Cardiac muscle cell (in vitro differentiated cells and primary cell): ENCODE measurements around the gene FLNB. TPM values are rescaled to one million over a fixed set of nuclear protein-coding genes. Genes with fewer than 3 reads are reported as not detected.

ENCODE experiments used
- DNase-seq, 2 donors: peaks; one replicate each; pipeline versions ENCODE4 v3.0.0 to v3.0.0-alpha.2; 2010 to 2017; ENCODE audit warnings: low read depth in 1 of 2, low spot score in 1 of 2
- H3K27ac ChIP-seq: fragments of 200-600 bp; sonication (generic); 2 replicates; pipeline ENCODE4 v1.5.1; 2016
- H3K27me3 ChIP-seq: fragments of 200-600 bp; sonication (generic); 2 replicates; pipeline ENCODE4 v1.6.0; 2016; ENCODE audit warnings: control low read depth
- H3K36me3 ChIP-seq: fragments of 200-600 bp; sonication (generic); 2 replicates; pipeline ENCODE4 v1.5.1; 2016; ENCODE audit warnings: control low read depth
- H3K4me1 ChIP-seq: fragments of 200-600 bp; sonication (generic); 2 replicates; pipeline ENCODE4 v1.8.1; 2017; ENCODE audit warnings: low read depth, mild to moderate bottlenecking, mixed run types
- H3K4me3 ChIP-seq: fragments of 200-600 bp; sonication (generic); 2 replicates; pipeline ENCODE4 v1.5.1; 2016; ENCODE audit warnings: mild to moderate bottlenecking
- H3K9me3 ChIP-seq: fragments of 200-600 bp; sonication (generic); 2 replicates; pipeline ENCODE4 v1.5.1; 2017; ENCODE audit warnings: low read depth, mild to moderate bottlenecking, control low read depth
- polyA plus RNA-seq: library from polyadenylated mRNA; unstranded; fragments of >200 nt; fragmentation: Nextera tagmentation; extraction: Ambion mirVana; gene quantifications from 2 replicates; pipeline ENCODE4 v1.2.1, GENCODE V29; 2016
- total RNA-seq: library from RNA; depleted of rRNA; stranded (reverse); fragments of >200 nt; gene quantifications from 2 replicates; pipeline ENCODE4 v1.2.3, GENCODE V29; 2016
- TF ChIP-seq, protein P1 (sequence below): IDR thresholded peaks from 2 replicates; pipeline ENCODE4 v1.5.1; 2012; ENCODE audit warnings: low read depth, mild to moderate bottlenecking, low read length

FLNB gene
- total and polyA plus RNA-seq, 2 experiments from 2014 or later, result 12.1 to 28.7 TPM

DNA sequence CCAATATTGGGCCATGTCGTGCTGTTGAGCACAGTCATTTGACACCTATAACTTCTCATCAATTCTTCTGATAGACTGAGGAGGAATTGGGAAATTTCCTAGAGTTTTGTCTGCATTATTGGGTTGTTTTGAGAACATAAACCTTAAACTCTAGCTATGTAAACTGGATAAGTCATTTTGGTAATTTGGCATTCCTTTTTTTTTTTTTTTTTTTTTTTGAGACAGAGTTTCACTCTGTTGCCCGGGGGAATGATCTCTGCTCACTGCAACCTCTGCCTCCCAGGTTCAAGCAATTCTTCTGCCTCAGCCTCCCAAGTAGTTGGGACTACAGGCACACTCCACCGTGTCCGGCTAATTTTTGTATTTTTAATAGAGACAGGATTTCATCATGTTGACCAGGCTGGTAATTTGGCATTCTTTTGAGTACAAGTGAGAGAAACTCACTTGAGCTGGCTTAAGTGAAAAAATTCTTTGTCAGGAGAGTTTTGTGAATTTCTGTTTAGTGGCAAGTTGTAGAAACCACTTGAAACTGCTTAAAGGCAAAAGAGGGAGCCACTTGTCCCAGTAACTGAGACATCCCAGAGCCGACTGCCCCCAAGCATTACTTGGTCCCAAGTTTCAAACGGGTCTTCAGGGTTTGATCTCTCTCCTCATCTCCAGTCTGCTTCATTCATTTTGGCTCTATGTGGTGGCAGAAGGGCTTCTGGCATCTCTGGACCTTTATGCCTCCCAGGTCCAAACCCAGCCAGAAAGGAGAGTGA, 34.9 kb downstream of the FLNB start:
- Histone ChIP-seq H3K4me3 (no peak overlapping the region), H3K27ac (no peak overlapping the region), H3K4me1 (peaks cover 5% of the 10 kb centered on the region), H3K27me3 (no peaks in the 10 kb centered on the region), H3K9me3 (no peaks in the 10 kb centered on the region), H3K36me3 (no peaks in the 10 kb centered on the region)
- no peak for DNase-seq
- TF ChIP-seq, protein P1, sequence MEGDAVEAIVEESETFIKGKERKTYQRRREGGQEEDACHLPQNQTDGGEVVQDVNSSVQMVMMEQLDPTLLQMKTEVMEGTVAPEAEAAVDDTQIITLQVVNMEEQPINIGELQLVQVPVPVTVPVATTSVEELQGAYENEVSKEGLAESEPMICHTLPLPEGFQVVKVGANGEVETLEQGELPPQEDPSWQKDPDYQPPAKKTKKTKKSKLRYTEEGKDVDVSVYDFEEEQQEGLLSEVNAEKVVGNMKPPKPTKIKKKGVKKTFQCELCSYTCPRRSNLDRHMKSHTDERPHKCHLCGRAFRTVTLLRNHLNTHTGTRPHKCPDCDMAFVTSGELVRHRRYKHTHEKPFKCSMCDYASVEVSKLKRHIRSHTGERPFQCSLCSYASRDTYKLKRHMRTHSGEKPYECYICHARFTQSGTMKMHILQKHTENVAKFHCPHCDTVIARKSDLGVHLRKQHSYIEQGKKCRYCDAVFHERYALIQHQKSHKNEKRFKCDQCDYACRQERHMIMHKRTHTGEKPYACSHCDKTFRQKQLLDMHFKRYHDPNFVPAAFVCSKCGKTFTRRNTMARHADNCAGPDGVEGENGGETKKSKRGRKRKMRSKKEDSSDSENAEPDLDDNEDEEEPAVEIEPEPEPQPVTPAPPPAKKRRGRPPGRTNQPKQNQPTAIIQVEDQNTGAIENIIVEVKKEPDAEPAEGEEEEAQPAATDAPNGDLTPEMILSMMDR, result no peak

DNA sequence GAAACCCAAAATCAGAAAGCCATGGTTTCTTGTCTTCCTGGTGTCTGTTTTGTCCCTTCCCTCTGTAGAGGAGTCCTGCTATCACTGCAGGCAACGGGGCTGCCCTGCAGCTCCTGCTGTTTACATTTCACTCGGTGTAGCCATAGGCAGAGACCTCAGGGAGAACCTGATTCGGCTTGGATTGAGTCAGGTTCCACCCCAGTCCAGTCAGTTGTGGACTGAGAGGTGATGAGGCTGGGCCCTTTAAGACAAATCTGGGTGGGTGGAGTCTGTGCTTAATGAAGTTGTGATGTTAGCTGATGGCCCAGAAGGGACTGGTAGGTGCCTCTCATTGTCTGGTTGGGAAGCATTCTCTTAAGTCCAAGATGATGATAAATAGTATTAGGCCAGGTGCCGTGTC, 35.7 kb downstream of the FLNB start:
- Histone ChIP-seq H3K9me3 (no peaks in the 10 kb centered on the region), H3K27ac (no peak overlapping the region), H3K36me3 (no peaks in the 10 kb centered on the region), H3K4me1 (peaks cover 13% of the 10 kb centered on the region), H3K27me3 (no peaks in the 10 kb centered on the region), H3K4me3 (no peak overlapping the region)
- TF ChIP-seq, protein P1, result no peak
- no peak for DNase-seq

DNA sequence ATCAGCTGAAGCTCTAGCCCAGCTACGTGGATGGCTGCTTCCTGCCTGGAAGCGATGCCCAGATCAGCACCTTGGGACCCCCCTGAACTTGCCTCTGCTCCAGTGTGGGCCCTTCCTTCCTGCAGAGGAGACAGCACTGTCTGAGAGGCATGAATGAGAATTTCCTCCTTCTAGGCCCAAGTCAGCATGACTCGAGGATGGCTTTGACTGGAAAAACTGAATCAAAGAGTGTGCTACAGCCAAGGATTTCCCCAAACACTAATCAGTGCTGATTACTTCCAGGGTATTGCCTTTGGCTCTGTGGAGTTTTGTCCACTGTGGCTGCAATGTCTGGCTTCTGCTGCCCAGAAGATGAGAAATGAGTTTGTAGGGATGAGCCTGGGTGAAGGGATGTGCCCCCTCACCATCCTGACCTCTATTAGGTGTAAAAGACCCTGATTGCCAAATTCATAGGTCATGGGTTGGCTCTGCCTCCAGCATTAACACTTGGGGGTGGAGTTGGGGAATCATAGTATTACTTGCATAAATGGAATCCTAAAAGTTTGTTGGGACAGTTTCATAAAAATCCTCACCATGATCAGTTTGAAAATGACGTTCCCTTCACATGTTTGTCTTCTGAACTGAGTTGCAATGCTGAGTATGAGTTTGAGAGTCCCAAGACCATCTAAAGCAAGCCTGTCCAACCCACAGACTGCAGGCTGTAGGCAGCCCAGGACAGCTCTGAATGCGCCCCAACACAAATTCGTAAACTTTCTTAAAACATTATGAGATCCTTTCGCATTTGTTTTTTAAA, 36.7 kb downstream of the FLNB start:
- no peak overlapping the region for H3K27ac ChIP-seq

DNA sequence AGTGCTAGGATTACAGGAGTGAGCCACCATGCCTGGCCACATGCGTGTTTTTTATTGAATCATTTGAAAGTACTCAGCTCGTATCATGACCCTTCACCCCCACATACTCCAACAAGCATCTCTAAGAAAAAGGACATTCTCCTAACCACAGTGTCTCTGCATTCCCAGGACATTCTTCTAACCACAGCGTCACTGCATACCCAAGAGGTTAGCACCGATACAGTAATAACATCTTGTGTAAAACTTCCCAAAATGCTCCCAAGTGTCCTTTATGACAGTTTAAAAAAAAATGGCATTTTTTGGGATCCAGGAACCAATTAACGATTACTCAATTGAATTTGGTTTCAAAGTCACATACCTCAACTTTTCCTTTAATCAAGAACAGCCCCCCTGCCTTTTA, 39.6 kb downstream of the FLNB start:
- DNase-seq, result peak in 1 of 2 donors; percentile 65
- H3K36me3 ChIP-seq, result no peaks in the 10 kb centered on the region
- H3K27ac ChIP-seq, result no peak overlapping the region
- TF ChIP-seq, protein P1, result no peak
- no peaks in the 10 kb centered on the region for H3K27me3 ChIP-seq
- no peak overlapping the region for H3K4me3 ChIP-seq
- H3K9me3 ChIP-seq, result no peaks in the 10 kb centered on the region
- H3K4me1 ChIP-seq, result peaks cover 29% of the 10 kb centered on the region

More for the DNA sequence above, 36.7 kb downstream of the FLNB start:
- no peaks in the 10 kb centered on the region for H3K9me3 ChIP-seq
- peak in 1 of 2 donors; percentile 61 for DNase-seq
- H3K27me3 ChIP-seq, result no peaks in the 10 kb centered on the region
- no peaks in the 10 kb centered on the region for H3K36me3 ChIP-seq
- H3K4me1 ChIP-seq, result peaks cover 23% of the 10 kb centered on the region
- TF ChIP-seq, protein P1, result no peak
- no peak overlapping the region for H3K4me3 ChIP-seq

DNA sequence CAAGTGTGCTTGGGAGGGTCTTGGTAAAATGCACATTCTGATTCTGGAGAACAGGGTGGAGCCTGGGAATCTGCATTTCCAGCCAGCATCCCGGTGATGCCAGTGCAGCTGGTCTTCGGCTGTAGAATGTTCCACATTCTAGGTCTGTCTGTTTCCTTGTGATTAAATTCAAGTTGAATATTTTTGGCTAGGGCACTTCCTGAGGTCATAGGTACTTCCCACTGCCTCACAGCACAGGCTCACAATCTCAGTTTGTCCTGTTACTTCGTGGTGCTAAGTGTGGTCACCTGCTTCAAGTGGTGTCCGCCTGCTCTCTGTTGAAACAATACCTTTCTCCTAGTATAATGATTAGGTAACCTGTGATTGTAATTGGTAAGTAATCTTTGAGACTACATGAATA, 40.1 kb downstream of the FLNB start:
- H3K36me3 ChIP-seq, result no peaks in the 10 kb centered on the region
- peak overlapping the region; percentile 87 for H3K27ac ChIP-seq
- H3K4me1 ChIP-seq, result peaks cover 26% of the 10 kb centered on the region
- TF ChIP-seq, protein P1, result no peak
- no peaks in the 10 kb centered on the region for H3K9me3 ChIP-seq
- no peak for DNase-seq
- H3K27me3 ChIP-seq, result no peaks in the 10 kb centered on the region
- H3K4me3 ChIP-seq, result no peak overlapping the region
